ENCODE data around the gene EGFLAM.

- TF ChIP-seq POLR2A (IDR thresholded peaks at IDR 0.05), result no peak
- TF ChIP-seq, protein P1, sequence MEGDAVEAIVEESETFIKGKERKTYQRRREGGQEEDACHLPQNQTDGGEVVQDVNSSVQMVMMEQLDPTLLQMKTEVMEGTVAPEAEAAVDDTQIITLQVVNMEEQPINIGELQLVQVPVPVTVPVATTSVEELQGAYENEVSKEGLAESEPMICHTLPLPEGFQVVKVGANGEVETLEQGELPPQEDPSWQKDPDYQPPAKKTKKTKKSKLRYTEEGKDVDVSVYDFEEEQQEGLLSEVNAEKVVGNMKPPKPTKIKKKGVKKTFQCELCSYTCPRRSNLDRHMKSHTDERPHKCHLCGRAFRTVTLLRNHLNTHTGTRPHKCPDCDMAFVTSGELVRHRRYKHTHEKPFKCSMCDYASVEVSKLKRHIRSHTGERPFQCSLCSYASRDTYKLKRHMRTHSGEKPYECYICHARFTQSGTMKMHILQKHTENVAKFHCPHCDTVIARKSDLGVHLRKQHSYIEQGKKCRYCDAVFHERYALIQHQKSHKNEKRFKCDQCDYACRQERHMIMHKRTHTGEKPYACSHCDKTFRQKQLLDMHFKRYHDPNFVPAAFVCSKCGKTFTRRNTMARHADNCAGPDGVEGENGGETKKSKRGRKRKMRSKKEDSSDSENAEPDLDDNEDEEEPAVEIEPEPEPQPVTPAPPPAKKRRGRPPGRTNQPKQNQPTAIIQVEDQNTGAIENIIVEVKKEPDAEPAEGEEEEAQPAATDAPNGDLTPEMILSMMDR (IDR thresholded peaks at IDR 0.05), result no peak
These were observed 49.5 kb downstream of the EGFLAM start for GRCh38 chr5:38307845-38308244.

Data from heart left ventricle (tissue), 13 donors.